ENCODE data around the gene SHB.
"Not testable (repeated sequence)": the region's sequence is repeated elsewhere in the genome, so short reads cannot be mapped to it uniquely, and the experiment has no call there.

Gene SHB

DNA sequence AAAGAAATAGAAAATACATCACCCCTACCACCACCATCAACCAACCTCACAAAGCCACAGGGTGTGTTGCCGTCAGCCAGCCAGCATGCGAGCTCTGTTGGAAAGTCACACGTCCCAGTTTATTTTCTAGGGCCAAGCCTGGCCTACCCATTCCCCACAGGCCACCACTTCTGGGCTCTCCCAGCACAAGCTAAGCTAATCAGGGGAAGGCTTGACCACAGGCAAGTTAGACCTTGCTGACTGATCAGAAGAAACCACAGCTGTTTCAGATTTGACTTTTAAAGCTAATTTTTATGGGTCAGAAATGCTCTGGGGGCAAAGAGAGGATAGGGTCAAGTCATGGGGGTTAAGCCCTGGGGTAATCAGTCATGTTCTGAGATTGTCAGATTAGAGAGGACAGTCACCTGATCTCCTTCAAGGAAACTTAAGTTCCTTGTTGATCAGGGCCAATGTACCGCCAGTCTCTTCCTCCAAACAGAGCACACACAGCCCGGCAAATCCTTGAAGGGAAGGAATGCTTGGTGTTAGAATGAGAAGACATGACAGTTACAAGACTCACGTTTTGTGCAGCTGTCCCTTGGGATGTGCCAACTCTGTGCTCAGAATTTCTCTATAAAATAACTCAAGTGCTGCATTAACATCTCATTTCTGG lies 7.6 kb downstream of the SHB start:
- DNase-seq = no peak

- no peak for DNase-seq
Measured at GRCh38 chr9:38060681-38061080, 8.3 kb downstream of the SHB start.

GRCh38 chr9:38059233-38059936 lies 9.6 kb downstream of the SHB start:
- no peak for DNase-seq

DNA sequence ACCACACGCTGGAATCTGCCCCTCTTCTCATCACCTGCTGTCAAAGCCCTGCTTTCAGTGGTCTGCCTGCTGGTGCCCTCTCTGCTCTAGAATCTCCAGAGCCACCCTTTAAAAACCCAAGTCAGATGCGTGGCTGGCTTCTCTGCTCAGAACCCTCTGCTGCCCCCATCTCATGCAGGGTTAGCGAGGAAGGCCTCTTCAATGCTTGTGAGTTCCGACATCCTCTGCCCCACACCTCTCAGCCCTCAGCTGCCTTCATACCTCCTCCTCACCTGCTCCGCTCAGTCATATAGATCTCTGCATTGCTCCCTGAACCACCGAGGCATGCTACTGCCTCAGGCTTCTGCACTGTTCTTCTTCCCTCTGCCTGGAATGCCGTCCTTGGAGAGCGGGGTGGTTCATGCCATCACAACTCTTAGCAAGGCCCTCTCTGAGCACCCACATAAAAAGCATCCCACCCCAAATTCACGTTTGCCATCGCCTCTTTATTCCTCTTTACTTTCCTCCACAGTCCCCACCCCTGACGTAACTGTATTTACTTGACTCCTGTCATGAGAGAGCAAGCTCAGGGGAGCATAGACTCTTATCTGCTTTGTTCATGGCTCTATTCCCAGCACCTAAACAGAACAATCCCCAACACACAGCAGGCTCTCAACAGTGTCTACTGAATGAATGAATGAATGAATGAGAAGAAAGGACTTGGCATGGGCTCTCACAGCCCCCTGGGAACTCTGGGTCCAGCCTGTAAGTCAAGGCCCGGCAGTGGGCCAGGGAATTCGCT lies 10.4 kb downstream of the SHB start:
- DNase-seq = no peak

DNA sequence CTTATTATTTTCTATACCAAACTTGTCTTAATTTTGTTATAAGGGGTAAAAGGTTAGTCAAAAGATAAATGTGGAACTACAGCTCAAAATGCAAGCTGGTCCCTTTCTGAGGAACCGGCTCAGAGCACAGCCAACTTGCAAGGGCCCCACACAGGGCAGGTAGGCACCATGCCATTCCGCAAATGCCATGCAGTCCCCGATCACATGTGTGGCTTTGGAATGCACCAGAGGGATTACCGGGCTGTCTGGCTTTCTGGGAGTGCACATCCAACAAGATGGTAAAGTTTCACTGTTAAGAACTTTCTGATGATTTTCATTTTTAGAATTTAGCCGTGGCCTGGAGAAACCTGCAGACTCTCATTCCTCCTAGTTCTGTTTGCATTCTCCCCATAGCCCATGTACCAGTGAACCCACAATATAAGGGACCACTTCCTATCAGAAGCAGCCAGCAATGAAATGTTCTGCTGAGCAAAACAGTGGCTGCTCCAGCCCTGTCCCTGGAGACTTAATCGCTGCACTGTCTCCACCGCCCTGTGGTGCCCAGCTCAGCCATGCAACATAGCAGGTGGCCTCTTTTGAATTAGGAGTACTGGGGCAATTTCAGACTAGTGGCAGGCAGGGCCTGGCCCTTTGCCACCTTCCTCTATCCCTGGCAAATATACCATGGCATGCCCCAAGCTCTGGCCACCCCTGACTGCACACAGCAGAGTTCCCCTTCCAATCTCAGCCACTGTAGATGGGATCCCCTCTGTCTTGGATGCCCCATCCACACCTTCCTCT lies 11.4 kb downstream of the SHB start:
- DNase-seq = no peak

DNA sequence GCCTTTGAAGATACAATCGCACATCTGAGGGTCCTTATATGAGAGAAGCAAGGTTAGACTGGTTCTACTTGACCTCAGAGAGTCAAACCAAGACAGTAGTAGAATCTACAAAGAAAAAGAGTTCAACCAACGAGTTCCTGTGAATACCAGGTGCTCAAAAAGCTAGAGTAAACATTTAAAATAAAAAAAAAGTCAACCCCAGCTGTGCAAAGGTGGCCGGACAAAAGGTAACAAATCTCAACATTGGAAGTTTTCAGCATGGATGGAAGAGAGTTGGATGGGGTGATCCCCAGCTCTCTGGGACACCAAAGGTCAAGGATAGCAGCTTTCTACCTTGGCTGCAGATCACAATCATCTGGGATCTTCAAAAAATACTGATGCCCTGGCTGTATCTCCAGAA lies 14.4 kb downstream of the SHB start:
- no peak for DNase-seq

GRCh38 chr9:38053697-38054461 lies 15.1 kb downstream of the SHB start:
- DNase-seq = no peak

DNA sequence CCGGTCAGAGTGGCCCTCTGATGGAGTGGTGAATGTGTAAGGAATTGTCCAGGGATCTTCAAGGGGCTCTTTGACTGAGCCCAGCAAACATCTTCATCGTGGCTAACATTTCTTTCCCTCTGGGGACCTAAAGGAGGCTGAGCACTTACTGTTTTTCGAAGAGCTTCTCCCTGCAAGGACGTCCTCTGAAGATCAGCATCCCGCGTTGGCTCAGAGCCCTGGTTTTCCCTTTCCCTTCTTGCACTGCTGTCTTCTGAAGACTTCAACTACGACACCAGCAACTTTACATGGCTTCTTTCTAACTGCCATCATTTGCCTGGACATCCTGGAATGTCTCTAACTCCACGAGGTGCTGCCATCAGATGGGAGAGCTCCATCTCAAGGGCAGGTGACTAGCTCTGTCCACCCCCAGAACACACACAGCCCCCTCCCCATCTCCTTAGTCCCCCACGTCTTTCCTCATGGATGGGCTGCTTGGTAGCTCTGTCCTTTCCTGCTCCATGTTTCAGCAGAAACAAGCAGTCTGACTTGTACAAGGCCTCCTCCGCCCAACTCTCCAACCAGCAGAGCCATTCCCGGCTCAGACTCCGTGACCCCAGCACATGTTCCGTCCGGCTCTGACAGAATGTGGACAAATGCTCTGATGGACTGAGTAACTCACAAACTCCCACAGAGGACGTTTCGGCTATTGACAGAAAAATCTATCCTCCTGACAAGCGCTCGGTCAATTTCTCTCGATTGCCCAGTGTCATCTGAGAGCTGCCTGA lies 17.1 kb downstream of the SHB start:
- no peak for DNase-seq

GRCh38 chr9:38048316-38048969 lies 20.6 kb downstream of the SHB start:
- DNase-seq = no peak

DNA sequence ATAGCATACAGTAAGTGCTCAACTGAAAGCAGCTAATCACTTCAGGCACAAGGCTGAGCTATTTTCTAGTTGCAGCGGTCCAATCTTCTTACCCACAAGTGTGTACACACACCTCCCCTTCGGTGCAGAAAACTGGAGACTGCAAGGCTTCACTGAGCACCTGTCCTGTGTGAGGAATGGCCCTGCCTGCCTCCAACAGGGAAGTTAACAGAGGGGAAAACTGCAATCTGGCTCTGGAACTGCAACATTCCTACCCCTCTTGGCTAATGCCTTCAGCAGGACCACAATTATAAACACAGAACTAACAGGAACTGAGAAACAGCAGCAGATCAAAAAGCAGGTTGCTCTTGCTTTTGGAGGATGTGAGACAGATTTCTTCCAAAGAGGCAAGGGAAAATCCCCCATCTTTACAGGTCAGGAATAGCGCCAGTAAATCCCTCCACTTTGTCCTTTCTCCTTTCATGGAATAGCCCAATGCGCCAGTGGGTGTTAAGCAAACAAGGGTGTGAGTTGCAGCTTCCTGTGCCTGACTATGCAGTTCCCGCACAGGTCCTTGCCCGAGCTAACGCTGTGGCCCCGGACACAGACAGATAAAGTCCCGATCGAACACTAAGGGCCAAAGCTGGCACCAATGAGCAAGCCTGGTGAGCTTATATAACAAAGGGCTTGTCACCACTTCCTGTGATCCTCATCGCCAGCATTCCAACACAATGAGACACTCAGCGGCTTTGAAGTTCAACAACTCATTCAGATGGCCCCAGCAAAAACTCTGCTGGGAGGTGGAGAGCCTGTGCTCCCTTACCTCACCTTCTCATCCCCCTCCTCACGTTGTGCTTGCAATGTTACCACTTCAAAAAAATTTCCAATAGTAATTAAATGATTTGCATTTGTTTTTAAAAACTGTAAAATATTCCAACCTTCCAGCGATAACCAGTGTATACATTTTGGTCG lies 21.5 kb downstream of the SHB start:
- DNase-seq = peak in 1 of 2 experiments; percentile 21

GRCh38 chr9:38046661-38047300 lies 22.2 kb downstream of the SHB start:
- DNase-seq = no peak

- DNase-seq = not testable (repeated sequence)
Measured at GRCh38 chr9:38045939-38046338, 23.1 kb downstream of the SHB start.

- no peak for DNase-seq
Measured at GRCh38 chr9:38044706-38045105, 24.3 kb downstream of the SHB start.

- DNase-seq = no peak
Measured at GRCh38 chr9:38043931-38044623, 24.9 kb downstream of the SHB start.

DNA sequence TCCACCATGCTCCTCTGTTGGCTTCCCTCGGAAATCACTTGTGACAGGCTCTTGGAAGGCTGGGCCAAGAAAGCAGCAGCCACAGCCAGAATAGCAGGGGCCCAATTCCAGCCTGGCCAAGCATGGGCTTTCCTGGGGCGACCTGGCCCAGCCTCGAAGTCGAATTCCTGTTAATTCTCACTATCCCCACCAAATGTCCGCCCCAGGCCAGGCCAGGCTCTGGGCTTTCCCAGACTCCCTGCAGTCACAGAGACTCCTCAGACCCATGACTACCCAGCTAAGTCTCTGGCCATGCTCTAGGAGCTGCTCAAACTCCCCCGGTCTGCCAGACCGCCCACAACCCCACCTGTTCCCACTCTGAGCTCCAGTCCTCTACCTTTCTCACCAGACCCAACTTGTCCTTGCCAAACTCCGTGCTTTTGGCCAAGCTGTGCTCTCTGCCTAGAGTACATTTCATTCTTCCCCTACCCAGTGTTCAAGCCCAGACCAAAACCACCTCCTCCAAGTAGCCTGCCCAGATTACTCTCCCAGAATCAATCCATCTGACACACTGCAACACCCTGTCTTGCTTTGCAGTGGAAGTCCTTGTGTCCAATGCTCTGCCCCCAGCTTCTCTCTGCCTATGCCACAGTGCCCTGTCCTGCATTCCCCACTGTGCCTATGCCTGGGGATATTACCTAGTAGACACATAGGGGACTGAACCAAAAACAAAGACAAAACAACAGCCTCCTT lies 26.2 kb downstream of the SHB start:
- no peak for DNase-seq

DNA sequence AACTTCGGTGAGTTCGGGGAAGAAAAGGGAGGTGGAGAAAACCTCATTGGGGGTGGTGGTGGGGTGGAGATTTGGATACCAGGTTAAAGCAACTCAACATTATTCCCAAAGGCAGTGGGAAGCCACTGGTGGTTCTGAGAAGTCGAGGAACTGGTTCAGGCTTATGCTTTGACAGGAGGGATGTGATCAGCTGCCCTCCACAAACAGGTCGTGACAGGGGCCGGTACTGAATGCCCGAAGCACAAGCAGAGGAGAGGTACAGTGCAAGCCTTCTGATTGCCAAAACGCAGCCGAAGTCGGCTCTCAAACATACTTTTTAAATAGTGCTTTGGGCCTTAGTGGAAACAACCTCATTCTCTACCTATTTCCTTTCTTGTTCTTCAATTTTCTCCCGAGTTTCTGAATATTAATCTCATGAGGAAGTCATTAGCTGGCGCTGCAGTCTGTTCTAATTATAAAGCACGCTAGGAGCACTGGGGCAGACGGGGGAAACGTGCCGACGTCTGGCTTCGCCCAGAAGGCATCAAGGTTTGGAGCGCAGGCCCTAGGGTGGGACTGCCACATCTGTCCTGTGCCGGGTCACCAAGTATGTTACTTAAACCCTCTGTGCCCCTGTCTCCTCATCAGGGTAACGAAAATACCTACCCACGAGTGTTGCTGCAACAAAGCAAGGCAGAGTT lies 27.3 kb downstream of the SHB start:
- no peak for DNase-seq
